ENCODE data around the gene GALNT17.

DNA sequence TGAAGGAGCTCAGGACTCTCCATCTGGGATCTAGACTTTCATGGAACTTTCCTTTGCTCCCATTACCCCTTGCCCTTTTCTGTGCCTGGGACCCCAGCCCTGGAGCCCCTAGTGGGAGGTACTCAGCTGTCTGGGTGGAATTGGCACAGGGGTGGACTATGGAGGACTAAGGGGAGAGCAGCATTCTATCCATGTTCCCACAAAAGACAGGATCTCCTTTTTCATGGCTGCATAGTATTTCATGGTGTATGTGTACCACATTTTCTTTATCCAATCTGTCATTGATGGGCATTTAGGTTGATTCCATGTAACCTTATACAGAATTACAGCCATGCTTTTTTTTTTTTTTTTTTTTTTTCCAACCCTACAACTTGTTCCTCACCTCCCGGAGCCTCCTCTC, 89.1 kb downstream of the GALNT17 start:
- TF ChIP-seq RAD21 (IDR thresholded peaks at IDR 0.05; ENCODE audit: low read depth) (no peak), ZBTB7A (IDR thresholded peaks at IDR 0.05; ENCODE audit: low read depth) (no peak), TAF1 (IDR thresholded peaks at IDR 0.05; ENCODE audit: low read depth) (no peak)
